Mononuclear cell (primary cell): ENCODE data around the gene ADGRG3. TPM values are rescaled to one million over a fixed set of nuclear protein-coding genes. Genes with fewer than 3 reads are reported as not detected.
"Not testable (repeated sequence)": the region's sequence is repeated elsewhere in the genome, so short reads cannot be mapped to it uniquely, and the experiment has no call there.

Experiments
- H3K27me3 ChIP-seq: 2 replicates; pipeline ENCODE4 v1.6.0; 2011; ENCODE audit warnings: low read length, control low read depth; ENCODE audit not compliant: insufficient read depth
- H3K4me1 ChIP-seq: 2 replicates; pipeline ENCODE4 v1.5.1; 2011; ENCODE audit warnings: mild to moderate bottlenecking, low read length, control low read depth; ENCODE audit not compliant: insufficient read depth
- H3K4me3 ChIP-seq: 2 replicates; pipeline ENCODE4 v1.5.1; 2011; ENCODE audit warnings: mild to moderate bottlenecking, low read length, moderate library complexity
- H3K9me3 ChIP-seq: 2 replicates; pipeline ENCODE4 v1.5.1; 2011; ENCODE audit warnings: low read depth, mild to moderate bottlenecking, control low read depth, low read length
- total RNA-seq: library from RNA; depleted of rRNA; stranded (reverse); fragments of >200 nt; gene quantifications from one replicate; pipeline ENCODE4 v1.2.3, GENCODE V29; 2012

Gene ADGRG3
- total RNA-seq, 1 donor = 1.7 TPM

DNA sequence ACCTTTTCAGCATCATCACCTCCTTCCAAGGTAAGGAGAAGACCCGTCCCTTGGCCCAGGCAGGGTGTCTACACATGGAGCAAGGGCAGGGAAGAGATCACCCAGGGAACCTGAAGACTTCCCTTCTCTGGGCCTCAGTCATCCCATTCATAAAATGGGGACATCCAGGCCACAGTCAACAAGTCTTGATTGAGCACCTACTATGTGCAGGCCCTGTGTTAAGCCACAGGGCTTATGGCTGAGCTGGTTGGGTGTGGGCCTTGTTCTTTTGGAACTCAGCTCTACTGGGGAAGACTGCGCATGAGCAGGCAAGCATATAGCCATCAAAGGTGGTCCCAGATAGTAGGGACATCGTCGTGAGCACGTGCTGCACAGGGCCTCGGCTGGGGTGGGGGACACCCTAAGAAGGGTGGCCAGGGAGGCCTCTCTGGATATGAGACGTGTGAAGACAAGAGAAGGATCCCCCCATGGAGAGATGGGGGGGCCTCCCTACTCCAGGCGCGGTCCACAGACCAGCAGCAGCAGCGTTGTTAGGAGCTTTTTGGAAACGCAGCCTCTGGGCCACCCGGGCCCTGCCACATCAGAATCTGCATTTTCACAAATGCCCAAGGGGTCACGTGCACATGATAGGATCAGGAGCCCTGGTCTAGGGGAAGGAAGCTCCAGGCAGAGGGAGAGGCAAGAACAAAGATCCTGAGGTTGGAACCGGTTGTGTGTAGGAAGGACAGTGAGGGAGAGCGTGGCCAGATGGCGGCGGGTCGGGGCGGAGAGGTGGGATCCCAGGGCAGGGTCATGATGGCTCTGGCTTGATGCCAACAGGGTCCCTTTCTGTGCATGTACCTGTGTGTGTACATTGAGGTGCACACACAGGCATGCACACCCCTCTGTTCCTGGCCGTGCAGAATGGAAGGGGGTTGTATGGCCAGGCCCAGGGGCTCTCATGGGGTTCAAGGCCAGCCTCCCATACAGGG is 5.9 kb upstream of the ADGRG3 start:
- H3K27me3 ChIP-seq = no peaks in the 10 kb centered on the region
- H3K4me3 ChIP-seq = no peak overlapping the region
- H3K9me3 ChIP-seq = no peaks in the 10 kb centered on the region
- H3K4me1 ChIP-seq = peaks cover 11% of the 10 kb centered on the region

GRCh38 chr16:57663436-57663835 is 4.7 kb upstream of the ADGRG3 start:
- Histone ChIP-seq H3K9me3 (no peaks in the 10 kb centered on the region), H3K4me1 (peaks cover 22% of the 10 kb centered on the region), H3K4me3 (no peak overlapping the region), H3K27me3 (no peaks in the 10 kb centered on the region)

- Histone ChIP-seq H3K4me1 (peaks cover 29% of the 10 kb centered on the region), H3K9me3 (no peaks in the 10 kb centered on the region), H3K27me3 (no peaks in the 10 kb centered on the region), H3K4me3 (no peak overlapping the region)
Measured at GRCh38 chr16:57663917-57664661, 4.0 kb upstream of the ADGRG3 start.

DNA sequence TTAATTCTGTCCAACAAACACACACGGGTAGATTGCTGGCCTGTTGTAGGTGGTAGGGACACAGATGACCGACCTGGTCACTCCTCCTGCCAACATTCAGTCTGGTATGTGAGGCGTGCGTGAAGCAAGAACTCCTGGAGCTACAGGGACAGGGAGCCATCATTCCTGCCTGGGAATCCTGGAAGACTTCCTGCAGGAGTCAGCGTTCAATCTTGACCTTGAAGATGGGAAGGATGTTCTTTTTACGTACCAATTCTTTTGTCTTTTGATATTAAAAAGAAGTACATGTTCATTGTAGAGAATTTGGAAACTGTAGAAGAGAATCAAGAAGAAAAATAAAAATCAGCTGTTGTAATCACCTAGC is 3.5 kb upstream of the ADGRG3 start:
- no peaks in the 10 kb centered on the region for H3K27me3 ChIP-seq
- H3K9me3 ChIP-seq = no peaks in the 10 kb centered on the region
- peaks cover 32% of the 10 kb centered on the region for H3K4me1 ChIP-seq
- no peak overlapping the region for H3K4me3 ChIP-seq

DNA sequence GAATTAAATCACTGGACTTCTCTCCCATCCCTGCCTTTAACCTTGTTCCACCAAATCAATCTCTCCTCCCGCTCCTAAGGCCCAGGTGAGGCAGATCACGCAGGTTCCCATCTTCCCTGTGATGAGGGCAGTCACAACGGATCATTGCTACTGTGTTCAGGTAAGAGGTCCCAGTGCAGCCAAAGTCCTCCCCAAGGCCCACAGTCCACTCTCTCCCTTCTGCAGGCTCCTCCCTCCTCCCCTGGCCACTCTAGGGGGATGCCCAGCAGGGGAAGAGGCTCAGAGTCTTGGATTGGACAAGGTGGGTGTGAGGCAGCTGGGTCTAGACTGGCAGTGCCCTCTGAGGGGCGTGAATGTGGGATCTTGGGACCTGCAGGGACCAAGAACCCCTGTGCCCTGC is 2.6 kb upstream of the ADGRG3 start:
- Histone ChIP-seq H3K4me1 (peaks cover 37% of the 10 kb centered on the region), H3K9me3 (no peaks in the 10 kb centered on the region), H3K4me3 (no peak overlapping the region)

DNA sequence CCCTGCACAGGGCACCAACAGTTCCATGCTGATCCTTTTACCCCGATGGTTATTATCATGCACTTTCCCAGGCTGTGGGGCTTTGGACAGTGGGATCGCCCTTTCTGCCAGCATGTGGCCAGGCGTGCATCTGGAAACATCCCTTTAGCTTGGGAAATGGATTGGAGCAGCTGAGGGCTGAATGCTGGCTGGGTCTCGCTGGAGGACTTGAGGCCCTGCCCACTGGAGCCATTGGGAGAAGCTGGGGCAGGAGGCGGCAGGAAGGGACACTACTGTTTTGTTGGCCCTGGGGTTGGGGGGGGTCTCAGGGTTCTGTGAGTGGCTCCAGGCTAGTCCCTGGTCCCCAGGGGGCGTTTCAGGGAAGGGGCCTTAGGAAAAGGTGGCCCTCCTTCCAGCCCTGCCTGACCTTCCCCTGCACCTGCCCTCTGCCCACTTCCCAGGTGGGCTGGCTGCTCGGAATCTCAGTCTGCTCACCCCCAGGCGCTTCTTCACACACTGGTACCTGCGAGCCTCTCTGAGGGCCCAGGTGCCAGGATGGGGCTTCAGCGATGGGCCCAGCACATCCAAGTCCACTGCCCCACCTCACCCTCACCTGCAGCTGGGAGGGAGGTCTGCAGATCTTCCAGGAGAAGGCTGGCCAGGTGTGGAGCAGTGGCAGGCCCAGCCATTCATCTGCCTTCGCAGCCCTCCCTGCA is 1.6 kb upstream of the ADGRG3 start:
- Histone ChIP-seq H3K27me3 (no peaks in the 10 kb centered on the region), H3K4me1 (peaks cover 37% of the 10 kb centered on the region), H3K4me3 (no peak overlapping the region), H3K9me3 (no peaks in the 10 kb centered on the region)

More for the DNA sequence above, 2.6 kb upstream of the ADGRG3 start:
- H3K27me3 ChIP-seq = no peaks in the 10 kb centered on the region

- Histone ChIP-seq H3K4me1 (peaks cover 37% of the 10 kb centered on the region), H3K9me3 (no peaks in the 10 kb centered on the region), H3K27me3 (no peaks in the 10 kb centered on the region), H3K4me3 (no peak overlapping the region)
Measured at GRCh38 chr16:57667048-57667525, 1.0 kb upstream of the ADGRG3 start.

DNA sequence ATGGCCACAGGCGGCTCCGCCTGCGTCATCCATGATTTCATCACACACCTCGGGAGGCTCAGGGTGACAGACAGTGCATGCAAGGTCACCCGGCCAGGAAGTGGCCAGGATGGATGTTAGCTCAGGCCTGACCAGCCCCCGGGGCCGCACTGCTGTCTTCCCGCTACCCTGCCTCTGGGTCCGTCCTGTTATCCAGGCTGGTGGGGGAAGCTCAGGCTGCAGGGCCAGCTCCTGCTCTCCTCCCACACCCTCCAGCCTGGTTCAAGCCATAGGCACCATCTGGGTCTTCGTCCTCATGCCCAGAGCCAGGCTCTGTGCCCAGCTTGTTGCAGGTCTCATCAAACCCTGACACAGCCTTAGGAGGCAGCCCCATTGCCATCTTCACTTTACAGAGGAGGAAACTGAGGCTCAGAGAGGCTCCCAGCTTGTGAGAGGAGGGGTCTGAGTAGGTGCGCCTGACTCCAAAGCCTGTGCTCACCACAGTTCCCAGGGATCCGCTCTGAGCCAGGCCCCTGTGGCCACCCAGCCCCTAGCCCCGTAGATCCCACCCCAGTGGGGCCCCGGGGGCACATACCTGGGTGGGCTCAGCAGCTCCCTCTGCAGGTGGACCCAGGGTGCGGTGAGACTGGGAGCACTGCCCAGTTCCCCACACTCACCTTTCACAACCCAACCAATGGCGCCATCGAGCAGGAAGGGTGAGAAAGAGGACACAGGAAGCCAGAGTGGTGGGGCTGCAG is 412 bp upstream of the ADGRG3 start:
- H3K9me3 ChIP-seq = no peaks in the 10 kb centered on the region
- no peak overlapping the region for H3K4me3 ChIP-seq
- H3K27me3 ChIP-seq = no peaks in the 10 kb centered on the region
- peaks cover 37% of the 10 kb centered on the region for H3K4me1 ChIP-seq

- Histone ChIP-seq H3K4me1 (peaks cover 37% of the 10 kb centered on the region), H3K9me3 (no peaks in the 10 kb centered on the region), H3K27me3 (no peaks in the 10 kb centered on the region), H3K4me3 (peak overlapping the region; percentile 35)
Measured at GRCh38 chr16:57668630-57669475, 747 bp downstream of the ADGRG3 start.

DNA sequence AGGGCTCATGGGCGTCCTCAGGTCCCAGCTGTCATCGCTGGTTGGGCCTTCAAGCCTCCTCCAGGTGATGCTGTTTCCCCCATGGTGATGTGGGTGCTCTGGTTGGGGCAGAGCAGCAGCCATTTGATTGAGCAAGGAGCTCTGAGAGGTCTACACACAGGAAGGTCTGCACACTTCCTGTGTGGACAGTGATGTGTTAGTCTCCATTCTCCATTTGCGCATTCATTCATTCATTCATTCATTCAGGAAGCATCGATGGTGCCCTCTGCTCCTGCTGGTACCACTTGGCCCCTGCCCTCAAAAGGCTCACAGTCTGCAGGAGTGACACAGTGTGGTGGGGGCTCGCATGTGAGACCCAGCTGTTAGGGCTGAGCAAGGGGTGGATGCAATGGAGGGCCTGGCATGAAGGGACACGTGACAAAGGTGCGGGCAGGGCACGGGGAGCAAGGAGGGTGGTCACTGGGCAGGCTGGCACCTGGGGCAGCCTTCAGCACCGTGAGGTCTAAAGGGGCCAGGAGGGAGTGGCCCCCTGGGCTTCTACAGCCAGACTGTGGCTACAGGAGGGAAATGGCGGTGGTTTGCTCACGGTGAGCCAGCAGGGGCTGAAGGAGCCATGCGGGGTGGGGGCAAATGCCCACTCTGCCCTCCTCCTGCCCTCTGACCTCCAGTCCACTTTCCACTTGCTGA is 1.5 kb downstream of the ADGRG3 start:
- Histone ChIP-seq H3K9me3 (no peaks in the 10 kb centered on the region), H3K4me3 (peak overlapping the region; percentile 35), H3K27me3 (no peaks in the 10 kb centered on the region), H3K4me1 (peaks cover 37% of the 10 kb centered on the region)

DNA sequence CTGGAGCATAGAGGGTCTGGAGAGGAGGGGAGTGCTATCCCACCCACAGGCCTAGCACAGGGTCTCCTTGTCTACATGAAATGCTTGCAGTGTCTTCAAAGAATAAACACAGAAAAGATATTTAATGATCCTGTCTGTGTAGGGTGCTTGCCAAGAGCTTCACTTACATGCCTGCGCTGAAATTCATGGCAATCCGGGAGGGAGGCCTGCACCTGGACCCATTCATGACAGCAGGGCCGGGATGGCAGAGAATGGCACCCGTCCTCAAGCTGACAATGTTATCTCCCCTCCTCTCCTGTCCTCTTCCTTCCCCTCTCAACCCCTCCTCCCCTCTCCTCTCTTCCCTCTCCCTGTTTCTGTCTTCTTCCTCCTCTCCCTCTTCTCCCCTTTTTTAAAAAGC is 2.1 kb downstream of the ADGRG3 start:
- Histone ChIP-seq H3K4me3 (no peak overlapping the region), H3K9me3 (no peaks in the 10 kb centered on the region), H3K4me1 (peaks cover 40% of the 10 kb centered on the region), H3K27me3 (no peaks in the 10 kb centered on the region)

GRCh38 chr16:57671451-57671850 is 3.3 kb downstream of the ADGRG3 start:
- H3K27me3 ChIP-seq, H3K9me3 ChIP-seq, H3K4me3 ChIP-seq: not testable (repeated sequence)
- H3K4me1 ChIP-seq = peaks cover 49% of the 10 kb centered on the region

DNA sequence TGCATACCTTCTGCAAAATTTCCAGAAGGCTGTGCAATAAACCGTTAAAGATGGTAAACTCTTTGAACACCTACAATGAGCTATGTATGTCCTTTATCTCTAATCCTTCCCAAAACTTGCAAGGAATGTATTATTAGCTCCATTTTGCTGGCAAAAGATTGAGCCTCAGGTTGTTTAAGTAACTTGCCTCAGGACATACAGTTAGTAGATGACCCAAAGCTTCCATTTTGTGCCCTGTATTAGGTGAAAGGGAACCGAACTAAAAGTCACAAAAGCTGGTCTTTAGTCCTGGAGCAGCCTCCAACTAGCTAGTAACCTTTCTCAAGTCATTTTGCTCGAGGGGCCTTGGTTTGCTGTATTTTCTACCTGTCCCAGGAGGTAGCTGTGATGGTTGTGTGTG is 4.3 kb downstream of the ADGRG3 start:
- H3K4me1 ChIP-seq = peaks cover 45% of the 10 kb centered on the region
- no peaks in the 10 kb centered on the region for H3K9me3 ChIP-seq
- no peaks in the 10 kb centered on the region for H3K27me3 ChIP-seq
- no peak overlapping the region for H3K4me3 ChIP-seq
